GM18909 (cell line): ENCODE data around the gene MGAT5.

Experiments used
- ATAC-seq: cut with Tn5 transposase; IDR thresholded peaks from one replicate; pipeline ENCODE4 v1.9.1; 2021; ENCODE audit warnings: mild to moderate bottlenecking; ENCODE audit not compliant: unreplicated experiment, poor library complexity

The MGAT5 gene

GRCh38 chr2:134252092-134252750, 1.7 kb upstream of the MGAT5 start:
- no peak for ATAC-seq

- ATAC-seq = peak; percentile 80
These were observed 661 bp upstream of the MGAT5 start for GRCh38 chr2:134253117-134253704.

GRCh38 chr2:134254824-134255223, 952 bp downstream of the MGAT5 start:
- ATAC-seq = no peak

- no peak for ATAC-seq
These were observed 3.1 kb downstream of the MGAT5 start for GRCh38 chr2:134256956-134257355.

- ATAC-seq = no peak
These were observed 3.6 kb downstream of the MGAT5 start for GRCh38 chr2:134257509-134257908.

GRCh38 chr2:134257965-134258683, 4.3 kb downstream of the MGAT5 start:
- ATAC-seq = no peak

GRCh38 chr2:134258684-134259388, 5.0 kb downstream of the MGAT5 start:
- peak; percentile 63 for ATAC-seq

- no peak for ATAC-seq
These were observed 5.7 kb downstream of the MGAT5 start for GRCh38 chr2:134259571-134259970.

GRCh38 chr2:134259994-134260393, 6.1 kb downstream of the MGAT5 start:
- ATAC-seq = no peak

GRCh38 chr2:134260713-134261112, 6.8 kb downstream of the MGAT5 start:
- no peak for ATAC-seq

- peak; percentile 64 for ATAC-seq
These were observed 7.7 kb downstream of the MGAT5 start for GRCh38 chr2:134261398-134262131.

- peak; percentile 54 for ATAC-seq
These were observed 8.8 kb downstream of the MGAT5 start for GRCh38 chr2:134262684-134263083.

GRCh38 chr2:134268265-134268664, 14.4 kb downstream of the MGAT5 start:
- ATAC-seq = no peak

GRCh38 chr2:134269230-134269629, 15.4 kb downstream of the MGAT5 start:
- ATAC-seq = no peak

- ATAC-seq = no peak
These were observed 16.3 kb downstream of the MGAT5 start for GRCh38 chr2:134269972-134270735.

GRCh38 chr2:134271758-134272157, 17.9 kb downstream of the MGAT5 start:
- no peak for ATAC-seq

GRCh38 chr2:134272806-134273205, 18.9 kb downstream of the MGAT5 start:
- no peak for ATAC-seq

GRCh38 chr2:134273256-134273983, 19.5 kb downstream of the MGAT5 start:
- no peak for ATAC-seq

- no peak for ATAC-seq
These were observed 20.2 kb downstream of the MGAT5 start for GRCh38 chr2:134274121-134274520.
